Mononuclear cell (primary cell): ENCODE results near the gene ZSCAN1. TPM values are rescaled to one million over a fixed set of nuclear protein-coding genes. Genes with fewer than 3 reads are reported as not detected.

Experiments
- total RNA-seq: library from RNA; depleted of rRNA; stranded (reverse); fragments of >200 nt; gene quantifications from one replicate; pipeline ENCODE4 v1.2.3, GENCODE V29; 2012

The ZSCAN1 gene
- total RNA-seq, 1 donor = not detected

Other genes with a start within 250 kb of the ZSCAN1 start
- gene ZNF552, start 219.1 kb upstream of the ZSCAN1 start, total RNA-seq = 13.3 TPM
- gene ZNF587B, start 203.7 kb upstream of the ZSCAN1 start, total RNA-seq = 25.5 TPM
- gene ZNF587, start 184.2 kb upstream of the ZSCAN1 start, total RNA-seq = 34.0 TPM
- gene ZNF814, start 145.0 kb upstream of the ZSCAN1 start, total RNA-seq = 25.6 TPM
- 23.2 TPM for gene ZNF417, start 117.4 kb upstream of the ZSCAN1 start, total RNA-seq
- 2.7 TPM for gene ZNF418, start 98.6 kb upstream of the ZSCAN1 start, total RNA-seq
- 17.3 TPM for gene ZNF256, start 86.3 kb upstream of the ZSCAN1 start, total RNA-seq
- gene C19orf18, start 59.5 kb upstream of the ZSCAN1 start, total RNA-seq = 0.21 TPM
- gene ZNF606, start 31.2 kb upstream of the ZSCAN1 start, total RNA-seq = 8.2 TPM
- 0.84 TPM for gene ZNF135, start 25.3 kb downstream of the ZSCAN1 start, total RNA-seq
- gene ZSCAN18, start 64.2 kb downstream of the ZSCAN1 start, total RNA-seq = 27.3 TPM
- gene ZNF329, start 116.8 kb downstream of the ZSCAN1 start, total RNA-seq = 23.8 TPM
- gene ZNF274, start 149.0 kb downstream of the ZSCAN1 start, total RNA-seq = 61.1 TPM
- gene ZNF544, start 194.9 kb downstream of the ZSCAN1 start, total RNA-seq = 7.2 TPM
- gene ZNF8, start 244.9 kb downstream of the ZSCAN1 start, total RNA-seq = 13.4 TPM